EH (cell line): Measurements from ENCODE around the gene ANKRD40.
"Not testable (repeated sequence)": the region's sequence is repeated elsewhere in the genome, so short reads cannot be mapped to it uniquely, and the experiment has no call there.

Source experiments
- DNase-seq: peaks from one replicate; pipeline ENCODE4 v3.0.0-alpha.2; 2015; ENCODE audit warnings: low read depth

Gene ANKRD40

DNA sequence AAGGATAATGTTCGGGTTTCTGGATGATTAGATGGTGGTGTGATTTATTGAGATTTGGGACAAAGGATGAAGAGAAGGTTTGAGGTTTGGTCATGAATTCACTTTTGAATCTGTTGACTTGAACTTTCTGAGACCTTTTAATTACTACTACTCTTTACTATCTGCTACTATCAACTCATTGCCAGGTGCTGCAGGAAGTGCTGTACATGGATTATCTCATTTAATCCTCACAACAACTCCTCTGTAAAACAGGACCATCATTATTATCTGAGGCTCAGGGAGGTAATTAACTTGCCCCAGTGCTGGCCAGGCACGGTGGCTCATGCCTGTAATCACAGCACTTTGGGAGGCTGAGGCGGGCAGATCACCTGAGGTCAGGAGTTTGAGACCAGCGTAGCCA is 2.9 kb upstream of the ANKRD40 start:
- no peak for DNase-seq

DNA sequence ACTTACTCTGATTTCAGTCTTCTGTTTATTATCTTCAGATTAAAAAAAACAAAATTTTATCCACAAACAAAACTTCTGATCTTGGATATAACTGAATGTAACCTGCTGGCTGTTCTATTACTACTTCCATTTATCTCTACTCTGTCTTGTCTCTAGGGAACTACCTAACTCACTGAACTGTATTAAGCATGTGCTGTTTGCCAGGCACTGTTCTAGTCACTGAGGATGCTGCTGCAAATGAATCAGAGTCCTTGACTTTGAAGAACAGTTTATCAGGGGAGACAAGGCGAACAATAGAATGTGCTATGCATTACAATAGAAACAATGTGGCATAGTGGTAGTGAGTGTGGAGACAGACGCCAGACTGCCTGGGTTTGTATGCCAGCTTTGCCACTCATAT is 2.3 kb upstream of the ANKRD40 start:
- no peak for DNase-seq

DNA sequence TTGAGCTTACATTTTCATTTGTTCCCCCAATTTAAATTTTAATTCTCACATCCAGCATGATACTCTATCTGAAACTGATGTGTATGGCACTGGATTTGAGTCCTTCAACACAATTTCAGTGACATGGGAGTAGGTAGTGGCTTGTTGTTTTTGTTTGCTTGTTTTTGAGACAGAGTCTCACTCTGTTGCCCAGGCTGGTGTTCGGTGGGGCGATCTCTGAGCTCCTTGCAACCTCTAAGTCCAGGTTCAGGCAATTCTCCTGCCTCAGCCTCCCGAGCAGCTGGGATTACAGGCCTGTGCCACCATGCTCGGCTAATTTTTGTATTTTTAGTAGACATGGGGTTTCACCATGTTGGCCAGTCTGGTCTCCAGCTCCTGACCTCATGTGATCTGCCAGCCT is 1.3 kb upstream of the ANKRD40 start:
- DNase-seq: not testable (repeated sequence)

DNA sequence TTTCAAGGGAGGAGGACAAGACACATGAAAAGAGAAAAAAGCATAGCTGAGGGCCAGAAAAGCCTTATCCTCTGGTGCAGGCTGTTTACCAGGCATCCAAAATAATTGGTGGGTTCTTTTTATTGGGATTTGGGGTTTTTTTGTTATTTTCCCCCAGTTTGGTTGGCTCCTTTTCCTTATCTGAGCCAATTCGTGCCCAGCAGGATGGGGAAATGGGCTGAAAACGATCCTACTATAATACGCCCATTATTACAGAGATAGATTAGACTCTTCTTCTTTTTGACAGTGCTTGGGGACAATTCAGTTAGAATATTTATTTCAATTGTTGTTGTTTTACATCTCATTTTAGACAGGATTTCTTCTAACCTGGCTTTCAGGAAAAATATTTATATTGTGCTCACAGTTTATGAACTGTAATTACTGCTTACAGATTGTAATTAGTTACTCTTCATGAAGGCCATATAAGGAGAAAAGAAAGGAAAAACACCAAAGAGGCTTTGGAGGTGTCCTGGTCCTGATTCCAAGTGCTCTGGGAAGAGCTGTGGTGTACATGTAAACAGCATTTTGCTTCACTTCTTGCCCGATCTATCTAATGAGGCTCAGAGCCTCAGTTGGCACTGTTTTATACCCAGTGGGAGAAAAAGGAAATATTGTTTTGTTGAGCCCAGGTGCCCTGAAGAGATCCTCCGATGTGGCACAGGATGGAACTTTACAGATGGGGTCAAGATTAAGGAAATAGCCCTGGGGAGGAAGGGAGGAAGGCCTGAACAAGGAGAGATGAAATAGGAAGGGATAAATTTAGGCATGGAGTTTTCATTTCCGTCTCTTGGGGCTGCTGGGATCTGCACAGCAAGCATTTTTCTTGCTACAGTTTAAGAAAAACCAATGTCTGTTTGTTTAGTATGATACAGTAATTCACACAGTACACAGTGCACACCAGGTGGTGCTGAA is 611 bp upstream of the ANKRD40 start:
- DNase-seq: peak; percentile 54

DNA sequence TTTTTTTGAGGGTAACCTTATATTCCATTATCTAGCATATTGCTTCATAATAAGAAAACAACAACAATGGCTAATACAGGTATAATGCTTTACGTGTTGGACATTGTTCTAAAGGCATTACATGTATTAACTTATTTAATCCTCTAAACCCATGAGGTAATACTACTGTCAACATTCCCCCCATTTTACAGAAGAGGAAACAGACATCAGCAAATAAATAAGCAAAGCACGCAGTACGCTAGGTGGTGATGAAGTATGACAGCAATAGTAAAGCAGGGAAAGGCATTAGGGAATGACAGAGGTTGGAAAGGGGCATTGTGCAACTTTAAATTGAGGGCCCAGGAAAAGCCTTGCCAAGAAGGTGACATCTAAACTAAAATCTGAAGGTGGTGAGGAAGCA is 4.6 kb downstream of the ANKRD40 start:
- DNase-seq: no peak

DNA sequence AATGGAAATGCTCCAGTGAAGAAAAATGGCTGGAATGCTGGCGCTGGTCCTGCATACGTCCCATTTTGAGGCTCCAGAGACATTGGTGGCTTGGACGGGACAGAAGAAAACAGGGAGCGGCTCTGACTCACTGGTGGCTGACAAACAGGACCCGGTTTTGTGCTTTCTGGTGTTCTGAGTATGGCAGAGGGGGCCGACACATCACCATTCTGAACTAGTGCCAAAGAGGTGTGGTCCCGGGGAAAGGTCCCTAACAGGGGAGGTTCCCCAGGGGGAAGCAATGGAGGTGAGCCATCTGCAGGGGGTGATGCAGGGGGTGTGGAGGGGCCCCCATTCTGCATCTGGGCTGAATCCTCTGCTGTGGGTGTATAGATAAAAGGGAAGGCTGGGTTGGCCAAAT is 8.3 kb downstream of the ANKRD40 start:
- DNase-seq: no peak

DNA sequence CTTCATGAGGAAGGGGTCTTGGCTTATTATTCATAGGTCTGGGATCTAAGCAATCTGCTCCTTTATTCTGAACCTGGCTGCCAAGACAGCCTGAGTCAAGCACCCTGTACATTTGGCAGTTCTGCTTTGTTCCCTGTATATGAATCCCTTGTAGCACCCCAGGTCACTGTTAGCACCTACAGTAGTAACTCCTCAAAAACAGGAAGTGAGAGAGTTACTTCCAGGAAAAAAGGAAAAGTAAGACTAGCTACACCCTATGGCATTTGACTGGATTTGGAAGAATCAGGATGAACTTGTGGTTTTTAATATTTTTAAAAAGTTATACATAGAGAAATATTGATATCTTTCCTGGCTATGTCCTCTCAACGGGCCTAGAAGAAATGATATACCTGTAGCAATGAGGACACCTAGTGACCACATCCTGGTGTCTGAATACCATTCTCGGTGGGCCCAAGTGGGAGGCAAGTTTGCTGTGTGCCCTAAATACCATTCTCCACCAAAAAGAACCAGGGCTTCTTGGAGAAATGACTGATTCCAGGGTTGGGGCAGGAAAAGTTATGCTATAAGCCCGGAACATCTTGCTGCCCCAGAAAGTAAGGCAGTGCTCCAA is 9.9 kb downstream of the ANKRD40 start:
- DNase-seq: no peak

DNA sequence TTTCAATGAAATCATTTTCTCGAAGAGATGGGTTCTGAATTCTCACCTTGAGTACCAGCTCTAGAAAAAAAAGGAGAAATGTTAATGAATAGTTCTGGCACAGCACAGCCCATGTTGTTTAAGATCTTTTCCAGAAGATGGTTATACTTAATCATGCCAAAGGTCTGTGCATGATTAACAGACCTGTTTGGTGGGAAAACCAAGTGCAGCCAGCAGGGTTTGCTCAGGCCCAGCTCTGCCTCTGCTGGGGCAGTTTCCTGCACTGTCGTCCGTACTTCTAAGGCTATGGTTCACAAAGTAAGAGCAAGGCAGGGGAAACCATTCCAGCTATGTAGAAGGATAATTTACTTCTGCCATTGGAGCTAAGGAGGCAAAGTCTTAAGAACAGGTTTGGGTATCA is 10.7 kb downstream of the ANKRD40 start:
- no peak for DNase-seq

DNA sequence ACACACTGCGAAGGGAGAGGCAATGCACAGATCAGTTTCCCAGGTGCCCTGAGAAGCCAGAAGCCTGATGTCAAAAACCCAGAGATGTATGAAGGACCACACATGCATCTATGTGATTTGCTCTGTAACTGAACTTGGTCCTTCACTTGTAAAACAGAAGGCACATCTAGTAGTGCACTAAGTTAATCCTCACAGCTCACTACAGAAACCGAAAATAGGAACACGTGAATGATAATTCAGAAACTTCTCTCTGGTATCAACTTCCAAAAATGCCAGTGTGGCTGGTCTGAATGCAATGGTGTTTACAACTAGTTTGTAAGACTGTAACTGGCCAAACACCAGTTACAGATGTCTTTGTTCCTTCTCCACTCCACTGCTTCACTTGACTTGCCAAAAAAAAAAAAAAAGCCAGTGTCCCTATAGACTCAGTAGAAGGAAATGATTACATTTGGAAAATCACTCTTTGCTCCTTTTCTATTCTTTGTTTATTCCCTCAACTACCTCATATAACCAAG is 11.3 kb downstream of the ANKRD40 start:
- DNase-seq: no peak

DNA sequence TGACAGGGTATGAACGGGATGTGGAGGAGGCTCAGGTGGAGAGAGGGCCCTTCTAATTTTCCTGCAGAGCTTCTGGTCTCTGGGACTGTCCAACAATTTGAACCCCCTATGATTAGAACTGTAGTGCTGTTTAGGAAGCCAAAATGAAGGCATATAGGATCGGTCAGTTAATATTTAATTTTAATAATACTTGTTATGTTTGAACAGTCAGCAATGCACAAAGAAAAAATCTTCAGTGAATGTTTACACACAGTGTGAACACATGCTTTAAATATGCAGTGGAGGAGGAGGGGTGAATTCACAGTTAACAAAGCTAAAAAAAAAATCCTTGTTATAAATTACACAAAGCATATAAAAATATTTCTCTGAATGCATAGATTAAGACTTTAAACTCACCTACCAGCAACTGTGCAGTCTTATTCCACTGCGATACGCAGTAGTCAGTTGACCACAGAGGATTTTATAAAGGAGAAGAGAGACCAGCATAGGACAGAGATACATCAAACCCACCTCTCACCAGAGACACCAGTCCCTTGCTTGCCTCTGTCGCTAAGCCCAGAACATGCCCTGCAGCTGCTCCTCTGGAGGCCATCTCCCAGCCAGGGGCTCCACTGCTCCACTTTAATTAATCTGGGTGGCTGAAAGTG is 14.6 kb downstream of the ANKRD40 start:
- DNase-seq: peak; percentile 62

DNA sequence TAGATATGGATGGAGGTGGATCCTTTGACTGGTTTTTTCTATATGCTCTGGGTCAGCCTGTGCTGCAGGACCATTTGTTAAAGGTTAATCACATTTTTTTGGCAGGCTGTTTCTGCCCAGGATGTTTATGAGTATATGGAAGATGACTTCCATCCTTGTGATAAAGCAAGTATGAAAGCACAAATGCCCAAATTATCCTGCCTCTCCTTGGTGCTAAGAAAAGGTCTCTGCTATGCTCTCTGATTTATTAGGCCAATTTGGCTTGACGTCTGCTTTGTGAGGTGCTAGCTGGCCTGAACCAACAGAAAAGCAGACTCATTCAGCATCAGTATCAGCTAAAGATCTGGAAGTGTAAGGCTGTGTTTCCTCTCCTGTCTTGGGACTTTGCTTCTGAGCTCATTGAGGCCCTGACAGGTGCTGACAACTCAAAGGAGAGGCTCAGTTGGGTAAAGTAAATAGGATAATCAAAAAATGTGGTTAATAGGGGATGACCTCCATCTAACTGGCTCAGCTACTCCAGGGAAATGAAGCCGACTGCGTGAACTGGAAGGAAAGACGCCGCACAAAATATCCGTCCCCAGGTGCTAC is 15.2 kb downstream of the ANKRD40 start:
- DNase-seq: no peak

DNA sequence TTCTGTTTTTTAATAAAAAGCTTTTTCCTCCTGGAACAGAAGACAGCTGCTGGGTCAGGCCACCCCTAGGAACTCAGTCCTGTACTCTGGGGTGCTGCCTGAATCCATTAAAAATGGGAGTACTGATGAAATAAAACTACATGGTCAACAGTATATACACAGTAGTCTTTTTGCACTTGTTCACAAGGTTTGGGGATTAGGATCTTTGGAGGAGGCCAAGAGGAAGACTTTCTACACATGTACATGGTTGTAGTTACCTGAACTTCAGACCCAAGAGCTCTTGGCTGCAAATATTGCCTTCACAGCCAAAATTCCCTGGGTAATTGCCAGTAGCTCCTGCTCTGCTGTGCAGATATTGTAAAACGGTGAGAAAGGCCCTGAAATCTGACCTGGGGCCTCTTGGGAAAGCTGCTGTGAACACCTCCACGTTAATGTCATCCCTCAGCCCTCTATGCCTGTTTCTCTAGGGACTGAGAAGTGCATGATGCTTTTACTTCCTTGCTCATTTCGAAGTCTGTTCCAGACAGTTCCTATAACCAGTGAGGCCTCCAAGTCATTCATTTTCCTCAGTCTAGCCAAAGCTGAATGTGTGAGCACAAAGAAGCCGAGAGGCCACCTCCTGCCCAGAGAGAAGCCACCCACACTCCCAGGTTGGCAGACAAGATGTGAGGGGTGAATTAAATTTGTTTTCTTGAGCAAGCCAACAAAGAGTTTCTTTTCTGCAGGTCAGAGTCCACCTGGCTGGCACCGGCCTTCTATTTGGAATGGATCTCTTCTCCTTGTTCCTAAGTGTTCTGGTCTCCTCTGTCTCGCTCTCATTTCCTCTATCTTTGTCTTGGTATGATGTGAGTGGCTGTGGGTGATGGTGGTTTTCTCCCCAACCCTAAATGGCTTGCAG is 15.9 kb downstream of the ANKRD40 start:
- DNase-seq: no peak

DNA sequence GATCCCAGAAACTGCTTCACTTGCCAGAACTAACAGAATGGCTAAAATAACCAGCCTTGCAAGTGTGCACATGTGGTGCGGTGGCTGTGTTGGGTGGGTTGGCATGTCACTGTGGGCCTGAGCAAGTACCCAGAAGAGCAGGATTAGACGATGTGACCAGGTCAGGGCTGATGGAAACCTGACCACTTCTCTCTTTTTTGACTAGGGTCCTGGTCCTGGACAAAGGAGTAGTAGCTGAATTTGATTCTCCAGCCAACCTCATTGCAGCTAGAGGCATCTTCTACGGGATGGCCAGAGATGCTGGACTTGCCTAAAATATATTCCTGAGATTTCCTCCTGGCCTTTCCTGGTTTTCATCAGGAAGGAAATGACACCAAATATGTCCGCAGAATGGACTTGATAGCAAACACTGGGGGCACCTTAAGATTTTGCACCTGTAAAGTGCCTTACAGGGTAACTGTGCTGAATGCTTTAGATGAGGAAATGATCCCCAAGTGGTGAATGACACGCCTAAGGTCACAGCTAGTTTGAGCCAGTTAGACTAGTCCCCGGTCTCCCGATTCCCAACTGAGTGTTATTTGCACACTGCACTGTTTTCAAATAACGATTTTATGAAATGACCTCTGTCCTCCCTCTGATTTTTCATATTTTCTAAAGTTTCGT is 16.7 kb downstream of the ANKRD40 start:
- DNase-seq: no peak

DNA sequence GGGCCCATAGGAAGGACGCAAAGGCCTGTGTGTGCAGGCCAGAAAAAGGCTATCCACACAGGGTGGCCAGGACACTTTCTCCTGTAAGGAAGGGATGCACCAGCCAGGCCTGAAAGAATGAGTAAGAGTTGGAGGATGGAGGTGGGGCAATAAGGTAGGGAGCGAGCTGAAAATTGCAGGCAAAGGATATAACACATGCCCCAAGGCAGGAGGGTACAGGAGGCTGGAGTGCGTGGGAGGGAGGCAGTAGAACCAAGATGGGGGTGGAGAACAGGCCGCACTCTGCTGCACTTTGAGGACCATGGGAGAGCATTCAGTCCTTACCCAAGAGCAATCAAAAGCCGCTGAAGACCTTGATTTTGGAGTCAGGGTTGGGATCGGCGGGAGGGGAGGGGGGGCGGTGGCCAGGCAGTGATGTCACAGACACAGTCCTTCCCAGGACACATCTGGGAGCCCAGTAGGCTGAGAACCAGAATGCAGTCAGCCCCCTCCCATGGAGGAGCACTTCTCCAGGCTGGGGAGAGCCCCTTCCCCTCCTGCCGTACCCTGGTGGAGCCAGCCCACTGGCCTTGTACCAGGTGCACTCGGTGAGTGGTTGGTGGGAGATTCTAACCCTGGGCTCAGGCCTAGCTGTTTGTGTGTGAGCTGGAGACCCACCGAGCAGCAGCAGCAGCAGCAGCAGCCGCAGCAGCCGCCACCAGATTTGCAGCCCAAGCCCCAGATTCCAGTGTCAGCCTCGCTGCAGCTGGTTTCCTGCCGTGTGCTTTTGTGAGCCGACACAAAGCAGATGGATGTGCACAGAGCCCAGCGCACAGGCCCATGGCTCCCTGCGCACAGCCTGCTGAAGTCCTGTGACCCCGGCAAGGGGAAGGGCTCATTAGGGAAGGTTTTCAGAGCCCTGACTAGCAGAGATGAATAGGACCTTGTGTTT is 17.5 kb downstream of the ANKRD40 start:
- no peak for DNase-seq

DNA sequence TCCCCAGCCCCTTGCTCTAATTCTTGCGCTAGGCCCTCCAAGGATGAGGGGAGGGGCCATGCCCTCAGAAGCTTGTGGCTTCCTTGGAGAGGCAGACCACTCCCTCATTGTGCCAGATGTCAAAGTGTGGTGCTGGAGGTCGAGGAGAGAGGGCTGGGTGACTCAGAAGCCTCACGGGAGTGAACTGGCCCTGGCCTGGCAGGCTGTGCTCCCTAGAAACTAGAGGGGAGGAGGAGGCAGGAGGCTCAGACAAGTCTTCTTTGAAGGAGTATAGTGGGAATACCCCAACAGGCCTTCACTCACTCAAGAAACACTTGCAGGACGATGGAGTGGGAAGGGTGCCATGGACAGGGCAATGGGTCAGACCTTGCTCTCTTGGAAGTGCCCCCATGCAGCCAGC is 18.5 kb downstream of the ANKRD40 start:
- peak; percentile 71 for DNase-seq

DNA sequence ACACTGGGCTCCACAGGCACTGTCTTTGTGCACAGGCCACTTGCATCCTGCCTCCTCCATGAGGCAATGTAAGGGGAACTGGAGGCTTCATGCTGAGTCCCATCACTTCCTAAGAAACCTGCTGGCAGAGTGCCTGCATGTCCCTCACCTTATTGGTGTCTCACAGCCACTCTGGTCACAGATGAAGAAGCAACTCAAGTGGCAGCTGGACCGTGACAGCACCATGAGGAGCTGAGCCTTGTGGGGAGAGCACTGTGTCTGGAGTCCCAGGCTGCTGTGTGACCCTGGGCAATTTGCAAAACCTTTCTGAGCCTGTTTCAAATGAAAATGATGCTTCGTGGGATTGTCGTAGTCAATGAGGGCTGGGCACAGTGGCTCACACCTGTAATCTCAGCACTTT is 19.5 kb downstream of the ANKRD40 start:
- no peak for DNase-seq

DNA sequence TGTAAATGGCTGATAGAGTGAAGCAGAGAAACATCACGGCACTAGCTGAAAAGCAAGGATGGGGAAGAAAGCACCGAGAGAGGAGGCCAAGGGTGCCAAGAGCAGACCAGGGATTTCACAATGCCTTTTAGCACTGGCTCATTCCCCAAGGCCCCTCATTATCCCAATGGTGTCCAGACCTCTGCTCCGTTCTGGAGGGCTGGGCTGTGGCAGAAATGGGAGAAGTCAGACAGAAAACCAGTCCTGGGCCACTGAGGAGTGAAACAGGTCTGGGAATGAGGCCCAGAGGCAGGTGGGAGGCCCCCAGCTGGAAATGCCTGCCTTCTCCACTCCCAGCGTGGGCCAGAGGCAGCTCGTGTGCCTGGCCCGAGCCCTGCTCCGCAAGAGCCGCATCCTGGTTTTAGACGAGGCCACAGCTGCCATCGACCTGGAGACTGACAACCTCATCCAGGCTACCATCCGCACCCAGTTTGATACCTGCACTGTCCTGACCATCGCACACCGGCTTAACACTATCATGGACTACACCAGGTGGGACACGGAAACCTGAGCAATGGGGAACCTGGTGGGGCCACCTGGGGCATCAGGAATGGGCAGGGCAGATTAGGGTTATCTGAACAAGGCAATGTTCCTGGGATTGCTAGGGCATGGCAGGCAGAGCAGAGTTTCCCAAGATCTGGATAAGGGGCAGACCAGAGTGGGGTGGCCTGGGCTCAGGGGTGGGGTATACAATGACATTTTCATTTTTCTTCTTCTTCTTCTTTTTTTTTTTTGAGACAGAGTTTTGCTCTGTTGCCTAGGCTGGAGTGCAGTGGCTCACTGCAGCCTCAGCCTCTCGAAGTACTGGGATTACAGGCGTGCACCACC is 20.3 kb downstream of the ANKRD40 start:
- DNase-seq: peak; percentile 24

DNA sequence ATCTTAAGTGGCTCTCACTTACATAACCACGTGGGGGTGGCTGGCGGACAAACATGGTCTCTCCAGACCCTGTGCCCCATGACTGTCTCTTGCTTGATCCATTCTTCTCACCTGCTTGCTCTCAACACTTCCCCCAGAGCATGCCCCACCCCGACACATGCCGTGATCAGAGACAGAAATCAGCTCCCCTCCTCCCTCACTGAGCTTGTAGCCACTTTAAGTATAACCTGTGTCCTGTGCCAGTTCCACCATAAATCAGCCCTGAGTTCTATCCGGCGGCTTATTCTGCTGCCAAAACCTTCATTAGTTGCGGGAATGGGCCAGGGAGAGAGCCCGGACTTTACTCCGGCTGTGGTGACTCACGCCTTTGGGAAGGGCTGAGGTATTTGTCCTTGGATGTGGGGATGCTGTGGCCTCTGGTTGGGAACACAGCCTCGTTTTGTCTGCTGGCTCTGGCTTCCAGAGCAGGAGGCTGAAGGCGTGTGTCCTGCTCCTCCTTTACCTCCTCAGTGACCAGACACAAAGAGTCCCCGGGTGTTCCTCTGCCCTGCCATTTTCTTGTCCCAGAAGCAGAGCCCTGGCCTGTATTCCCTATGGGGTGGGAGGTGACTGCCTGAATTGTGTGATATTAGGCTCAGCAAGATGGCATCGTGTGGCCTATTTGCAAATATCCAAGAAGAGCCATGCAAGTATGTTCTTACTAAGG is 21.1 kb downstream of the ANKRD40 start:
- DNase-seq: peak; percentile 94
